ES-I3 (cell line): ENCODE results near the gene CSF1R.

Experiments used
- H3K36me3 ChIP-seq: 2 replicates; pipeline ENCODE4 v1.6.1; 2013; ENCODE audit warnings: mild to moderate bottlenecking, low read length, control low read depth, moderate library complexity; ENCODE audit not compliant: insufficient read depth
- H3K4me1 ChIP-seq: 2 replicates; pipeline ENCODE4 v1.6.1; 2013; ENCODE audit warnings: mild to moderate bottlenecking, control low read depth, low read length; ENCODE audit not compliant: insufficient read depth
- H3K9ac ChIP-seq: 2 replicates; pipeline ENCODE4 v1.6.1; 2013; ENCODE audit warnings: low read depth, mild to moderate bottlenecking, low read length, moderate library complexity
- H3K9me3 ChIP-seq: 2 replicates; pipeline ENCODE4 v1.6.1; 2013; ENCODE audit warnings: mild to moderate bottlenecking, low read length, moderate library complexity; ENCODE audit not compliant: control insufficient read depth, insufficient read depth

Gene CSF1R

GRCh38 chr5:150085950-150086715 is at the start of gene CSF1R:
CSF1R (minus strand) TSS chr5:150086554; CDS start chr5:150086427, 127 bp downstream.
- H3K4me1 ChIP-seq, result peaks cover 14% of the 10 kb centered on the region
- H3K9ac ChIP-seq, result no peak within 1 kb of the TSS
- no peaks in the 10 kb centered on the region for H3K9me3 ChIP-seq
- no peaks in the 10 kb centered on the region for H3K36me3 ChIP-seq

- Histone ChIP-seq H3K4me1 (peaks cover 47% of the 10 kb centered on the region), H3K9me3 (no peaks in the 10 kb centered on the region), H3K9ac (no peak overlapping the region), H3K36me3 (no peaks in the 10 kb centered on the region; the same call in 1 of the 2 replicates)
Measured at GRCh38 chr5:150135557-150136304, 49.4 kb upstream of the CSF1R start.

- Histone ChIP-seq H3K9ac (no peak overlapping the region), H3K36me3 (0 out of 2 replicates have a peak, but pooled peaks cover 1% of the 10 kb centered on the region), H3K4me1 (peaks cover 43% of the 10 kb centered on the region), H3K9me3 (no peaks in the 10 kb centered on the region)
Measured at GRCh38 chr5:150134198-150134588, 47.8 kb upstream of the CSF1R start.

- H3K36me3 ChIP-seq, result 0 out of 2 replicates have a peak, but pooled peaks cover 4% of the 10 kb centered on the region
- peaks cover 39% of the 10 kb centered on the region for H3K4me1 ChIP-seq
- H3K9ac ChIP-seq, result no peak overlapping the region
- no peaks in the 10 kb centered on the region for H3K9me3 ChIP-seq
Measured at GRCh38 chr5:150133581-150134197, 47.3 kb upstream of the CSF1R start.

GRCh38 chr5:150132740-150133139 is 46.4 kb upstream of the CSF1R start:
- Histone ChIP-seq H3K9me3 (no peaks in the 10 kb centered on the region), H3K4me1 (peaks cover 31% of the 10 kb centered on the region), H3K9ac (no peak overlapping the region), H3K36me3 (0 out of 2 replicates have a peak, but pooled peaks cover 4% of the 10 kb centered on the region)

GRCh38 chr5:150131978-150132694 is 45.8 kb upstream of the CSF1R start:
- Histone ChIP-seq H3K4me1 (peaks cover 25% of the 10 kb centered on the region), H3K36me3 (0 out of 2 replicates have a peak, but pooled peaks cover 4% of the 10 kb centered on the region), H3K9ac (no peak overlapping the region), H3K9me3 (no peaks in the 10 kb centered on the region)

- Histone ChIP-seq H3K4me1 (peaks cover 18% of the 10 kb centered on the region), H3K36me3 (0 out of 2 replicates have a peak, but pooled peaks cover 4% of the 10 kb centered on the region), H3K9ac (no peak overlapping the region), H3K9me3 (no peaks in the 10 kb centered on the region)
Measured at GRCh38 chr5:150131461-150131860, 45.1 kb upstream of the CSF1R start.

GRCh38 chr5:150130493-150130922 is 44.2 kb upstream of the CSF1R start:
- H3K9me3 ChIP-seq, result no peaks in the 10 kb centered on the region
- H3K36me3 ChIP-seq, result 0 out of 2 replicates have a peak, but pooled peaks cover 4% of the 10 kb centered on the region
- no peak overlapping the region for H3K9ac ChIP-seq
- peaks cover 18% of the 10 kb centered on the region for H3K4me1 ChIP-seq

- 0 out of 2 replicates have a peak, but pooled peaks cover 4% of the 10 kb centered on the region for H3K36me3 ChIP-seq
Measured at GRCh38 chr5:150129813-150130492, 43.6 kb upstream of the CSF1R start.

GRCh38 chr5:150129454-150129812 is 43.1 kb upstream of the CSF1R start:
- Histone ChIP-seq H3K36me3 (peaks cover 4% of the 10 kb centered on the region; the same call in 1 of the 2 replicates), H3K4me1 (peaks cover 18% of the 10 kb centered on the region), H3K9me3 (no peaks in the 10 kb centered on the region), H3K9ac (no peak overlapping the region)

More at GRCh38 chr5:150129813-150130492, 43.6 kb upstream of the CSF1R start:
- Histone ChIP-seq H3K9ac (no peak overlapping the region), H3K9me3 (no peaks in the 10 kb centered on the region), H3K4me1 (peaks cover 18% of the 10 kb centered on the region)

- Histone ChIP-seq H3K9me3 (no peaks in the 10 kb centered on the region), H3K36me3 (peaks cover 4% of the 10 kb centered on the region; the same call in 1 of the 2 replicates), H3K4me1 (peaks cover 18% of the 10 kb centered on the region), H3K9ac (no peak overlapping the region)
Measured at GRCh38 chr5:150126921-150127265, 40.5 kb upstream of the CSF1R start.

GRCh38 chr5:150126199-150126920 is 40.0 kb upstream of the CSF1R start:
- Histone ChIP-seq H3K9me3 (no peaks in the 10 kb centered on the region), H3K9ac (no peak overlapping the region), H3K4me1 (peaks cover 14% of the 10 kb centered on the region), H3K36me3 (peaks cover 4% of the 10 kb centered on the region; the same call in 1 of the 2 replicates)

GRCh38 chr5:150125334-150125733 is 39.0 kb upstream of the CSF1R start:
- H3K9me3 ChIP-seq, result no peaks in the 10 kb centered on the region
- no peak overlapping the region for H3K9ac ChIP-seq
- H3K4me1 ChIP-seq, result peaks cover 4% of the 10 kb centered on the region
- peaks cover 4% of the 10 kb centered on the region; the same call in 1 of the 2 replicates for H3K36me3 ChIP-seq
